Measurements from ENCODE around the gene CNTN4. TPM values are rescaled to one million over a fixed set of nuclear protein-coding genes. Genes with fewer than 3 reads are reported as not detected.
"Not testable (repeated sequence)": the region's sequence is repeated elsewhere in the genome, so short reads cannot be mapped to it uniquely, and the experiment has no call there.

The CNTN4 gene
- polyA plus RNA-seq (ENCODE audit: insufficient read length in 4 of 4) = 10 to 100 TPM; 29.0 to 35.1 (median 32.8) TPM

- DNase-seq (ENCODE audit: low read depth in 4 of 4, low spot score in 3 of 4) = peak; percentile 80 to 88 (median 87)
Observed at GRCh38 chr3:2098398-2099027, at the start of gene CNTN4. Gene CNTN4, plus strand, starts transcription at chr3:2098866.

- no peak for DNase-seq (ENCODE audit: low read depth in 4 of 4, low spot score in 3 of 4)
Observed at GRCh38 chr3:2061360-2061759, 37.3 kb upstream of the CNTN4 start.

- no peak for DNase-seq (ENCODE audit: low read depth in 4 of 4, low spot score in 3 of 4)
Observed at GRCh38 chr3:2071531-2071930, 27.1 kb upstream of the CNTN4 start.

- DNase-seq (ENCODE audit: low read depth in 4 of 4, low spot score in 3 of 4) = no peak
Observed at GRCh38 chr3:2078821-2079220, 19.8 kb upstream of the CNTN4 start.

- no peak for DNase-seq (ENCODE audit: low read depth in 4 of 4, low spot score in 3 of 4)
Observed at GRCh38 chr3:2082871-2083480, 15.7 kb upstream of the CNTN4 start.

GRCh38 chr3:2083558-2083957, 15.1 kb upstream of the CNTN4 start:
- DNase-seq (ENCODE audit: low read depth in 4 of 4, low spot score in 3 of 4) = not testable (repeated sequence)

DNA sequence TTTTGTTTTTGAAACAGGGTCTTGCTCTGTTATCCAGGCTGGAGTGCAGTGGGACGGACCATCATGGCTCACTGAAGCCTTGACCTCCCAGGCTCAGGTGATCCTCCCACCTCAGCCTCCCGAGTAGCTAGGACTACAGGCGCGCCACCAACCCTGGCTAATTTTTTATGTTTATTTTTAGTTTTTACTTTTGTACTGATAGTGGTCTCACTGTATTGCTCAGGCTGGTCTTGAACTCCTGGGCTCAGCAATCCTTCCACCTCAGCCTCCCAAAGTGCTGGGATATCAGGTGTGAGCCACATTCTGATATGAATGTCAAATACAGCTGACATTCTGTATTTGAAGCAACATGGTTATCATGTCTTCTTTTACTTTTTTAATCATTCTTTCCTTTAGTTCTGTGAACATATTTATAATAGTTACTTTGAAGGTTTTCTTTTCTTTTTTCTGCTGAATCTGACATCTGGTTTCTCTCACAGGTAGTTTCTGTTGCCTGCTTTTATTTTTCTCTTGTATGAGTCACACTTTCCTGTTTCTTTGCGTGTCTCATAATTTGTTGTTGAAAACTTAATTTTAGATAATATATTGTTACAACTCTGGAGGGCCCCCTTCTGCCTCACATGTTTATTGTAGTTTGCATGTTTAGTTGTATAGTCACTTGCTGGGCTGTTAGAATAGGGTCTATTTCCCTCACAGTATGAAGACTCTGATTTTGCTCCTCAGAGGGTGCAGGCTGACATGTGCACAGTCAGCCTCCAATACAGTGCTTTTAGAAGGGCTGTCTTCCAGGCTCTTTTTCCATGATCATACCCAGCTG, 8.4 kb upstream of the CNTN4 start:
- no peak for DNase-seq (ENCODE audit: low read depth in 4 of 4, low spot score in 3 of 4)

GRCh38 chr3:2092758-2093157, 5.9 kb upstream of the CNTN4 start:
- no peak for DNase-seq (ENCODE audit: low read depth in 4 of 4, low spot score in 3 of 4)

- DNase-seq (ENCODE audit: low read depth in 4 of 4, low spot score in 3 of 4) = no peak
Observed at GRCh38 chr3:2094941-2095340, 3.7 kb upstream of the CNTN4 start.

- DNase-seq (ENCODE audit: low read depth in 4 of 4, low spot score in 3 of 4) = no peak
Observed at GRCh38 chr3:2096216-2096615, 2.5 kb upstream of the CNTN4 start.

GRCh38 chr3:2097641-2098191, 950 bp upstream of the CNTN4 start:
- no peak for DNase-seq (ENCODE audit: low read depth in 4 of 4, low spot score in 3 of 4)

DNA sequence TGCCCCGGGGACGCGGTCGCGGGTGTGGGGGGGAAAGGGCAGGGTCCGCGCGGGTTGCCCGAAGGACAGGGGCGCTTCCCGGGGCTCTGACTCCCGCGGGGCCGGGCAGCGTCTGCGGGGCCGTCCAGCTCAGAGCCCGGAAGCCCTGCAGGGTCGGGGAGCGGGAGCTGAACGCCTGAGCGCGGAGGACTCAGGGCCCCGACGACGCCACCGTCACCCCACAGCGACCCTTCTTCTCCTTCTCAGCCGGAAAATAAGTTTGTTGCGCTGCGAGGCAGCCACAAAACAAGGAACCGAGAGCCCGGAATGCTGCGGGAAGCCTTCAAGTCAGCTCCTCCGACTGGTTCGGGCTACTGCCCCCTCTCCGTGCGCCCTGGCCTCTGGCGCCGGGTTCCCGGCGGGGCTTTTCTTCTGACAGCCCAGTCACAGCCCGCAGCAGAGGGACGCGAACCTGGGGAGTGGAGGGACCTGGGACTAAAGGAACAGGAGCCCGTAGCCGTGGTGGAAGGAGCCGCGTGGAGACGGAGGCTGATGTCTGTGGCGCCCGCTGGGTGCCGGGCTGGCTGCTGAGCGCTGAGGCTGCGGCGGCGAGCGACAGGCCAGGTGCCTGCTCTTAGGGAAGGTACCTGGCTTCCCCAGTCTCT, 484 bp downstream of the CNTN4 start:
- DNase-seq (ENCODE audit: low read depth in 4 of 4, low spot score in 3 of 4) = peak in 1 of 4 donors; percentile 50

- no peak for DNase-seq (ENCODE audit: low read depth in 4 of 4, low spot score in 3 of 4)
Observed at GRCh38 chr3:2099779-2100191, 1.1 kb downstream of the CNTN4 start.

DNA sequence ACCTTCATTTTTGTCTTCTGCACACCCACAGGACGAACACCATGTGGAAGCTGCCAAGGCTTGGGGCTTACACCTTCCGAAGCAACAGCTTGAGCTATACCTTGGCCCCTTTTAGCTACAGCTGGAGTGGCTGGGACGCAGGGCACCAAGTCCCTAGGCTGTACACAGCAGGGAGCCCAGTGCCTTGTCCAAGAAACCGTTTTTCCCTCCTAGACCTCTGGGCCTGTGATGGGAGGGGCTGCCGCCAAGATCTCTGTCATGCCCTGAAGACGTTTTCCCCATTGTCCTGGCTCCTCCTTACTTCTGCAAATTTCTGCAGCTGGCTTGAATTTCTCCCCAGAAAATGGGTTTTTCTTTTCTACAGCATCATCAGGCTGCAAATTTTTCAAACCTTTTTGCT, 7.8 kb downstream of the CNTN4 start:
- no peak for DNase-seq (ENCODE audit: low read depth in 4 of 4, low spot score in 3 of 4)

- DNase-seq (ENCODE audit: low read depth in 4 of 4, low spot score in 3 of 4) = no peak
Observed at GRCh38 chr3:2110597-2111117, 12.0 kb downstream of the CNTN4 start.

DNA sequence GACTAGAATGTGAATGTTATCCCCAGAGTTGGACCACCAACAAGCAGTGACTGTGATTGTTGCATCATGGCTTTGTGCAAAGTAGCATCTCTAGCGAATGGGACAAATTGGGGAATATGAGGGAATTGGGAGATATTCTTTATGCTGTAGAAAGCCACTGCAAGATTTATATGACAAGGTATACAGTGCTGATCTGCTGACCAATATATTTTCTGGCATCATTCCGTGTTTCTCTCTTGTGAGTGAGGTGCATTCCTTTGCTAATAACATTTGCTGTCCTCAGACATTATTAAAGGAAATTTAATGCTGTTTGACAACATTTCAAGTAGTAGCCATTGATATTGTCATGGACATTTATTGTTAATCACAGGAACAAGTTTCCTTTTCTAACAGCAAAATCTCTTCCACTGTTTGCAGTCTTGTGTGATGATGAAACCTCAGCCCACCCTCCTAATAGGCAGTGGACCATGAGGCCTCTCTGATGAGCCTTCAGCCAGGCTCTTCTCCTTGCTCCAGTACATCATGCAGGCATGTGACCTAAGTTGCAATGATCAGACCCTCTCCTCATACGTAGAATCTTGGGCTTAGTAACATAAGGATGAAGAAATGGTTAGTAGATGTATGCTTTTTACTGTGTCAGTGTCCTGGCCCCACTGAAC, 16.1 kb downstream of the CNTN4 start:
- no peak for DNase-seq (ENCODE audit: low read depth in 4 of 4, low spot score in 3 of 4)

- DNase-seq (ENCODE audit: low read depth in 4 of 4, low spot score in 3 of 4) = no peak
Observed at GRCh38 chr3:2130726-2131125, 32.1 kb downstream of the CNTN4 start.

- no peak for DNase-seq (ENCODE audit: low read depth in 4 of 4, low spot score in 3 of 4)
Observed at GRCh38 chr3:2133146-2133545, 34.5 kb downstream of the CNTN4 start.

DNA sequence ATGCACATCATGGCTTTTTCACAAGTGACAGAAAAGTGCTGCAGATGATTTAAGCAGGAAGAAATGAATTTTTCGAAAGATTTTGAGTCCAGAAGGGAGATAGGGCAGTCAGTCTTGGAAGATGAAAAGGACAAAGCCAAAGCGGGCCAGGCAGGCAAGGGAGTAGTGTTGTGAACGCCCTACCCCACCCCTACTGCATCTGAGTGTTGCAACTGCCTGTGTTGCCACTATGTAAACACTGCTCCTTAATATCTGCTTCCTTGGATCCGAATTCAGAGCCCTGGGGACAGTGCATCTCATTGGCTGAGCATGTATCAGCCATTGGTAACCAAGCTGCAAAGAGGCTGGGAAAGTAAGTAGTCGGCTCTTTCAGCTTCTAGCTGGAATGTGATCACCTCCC, 39.0 kb downstream of the CNTN4 start:
- DNase-seq (ENCODE audit: low read depth in 4 of 4, low spot score in 3 of 4) = no peak

GRCh38 chr3:2141482-2141881, 42.8 kb downstream of the CNTN4 start:
- no peak for DNase-seq (ENCODE audit: low read depth in 4 of 4, low spot score in 3 of 4)
